K562 (cell line): ENCODE results near the gene NDUFAF5. TPM values are rescaled to one million over a fixed set of nuclear protein-coding genes. Genes with fewer than 3 reads are reported as not detected.

Experiments used
- ATAC-seq: fragments of 200-7000 bp; cut with Tn5 transposase; 3 replicates; pipeline ENCODE4 v1.9.1; 2020; ENCODE audit warnings: moderate library complexity
- BruUV-seq: library from RNA; stranded (reverse); fragments of 400-500 nt; replicated peaks from 2 replicates; lab custom pipeline; 2021; lab: Mats Ljungman, UMichigan
- CTCF ChIA-PET: fragments of 300-600 bp; formaldehyde crosslinking; extraction: SDS; loops from one replicate; lab custom pipeline; 2021; ENCODE audit warnings: low intra/inter-chr PET ratio; lab: Yijun Ruan, JAX
- POLR2A ChIA-PET: fragments of 300-600, 350-650 bp; sonication (Branson Sonifier 250); formaldehyde crosslinking; extraction: SDS; loops from one replicate; lab custom pipeline; 2021; ENCODE audit warnings: antibody characterized with exemption, inconsistent platforms; lab: Yijun Ruan, JAX
- DNase-seq, 4 experiments: peaks; one replicate each; pipeline versions ENCODE4 v3.0.0 to v3.0.0-alpha.2; 2011 to 2018; ENCODE audit warnings: low spot score in 3 of 4, mixed read lengths in 3 of 4; ENCODE audit errors: extremely low read depth in 1 of 4
- FAIRE-seq: peaks from 2 replicates; lab custom pipeline; 2011; peaks lifted over from hg19 to GRCh38; lab: Jason Lieb, UNC
- H2AFZ ChIP-seq: 2 replicates; pipeline ENCODE4 v1.6.0; 2011; ENCODE audit warnings: low read depth, low read length, control low read depth, inconsistent platforms
- H3K27ac ChIP-seq: fragments of 200-600 bp; 3 replicates; pipeline ENCODE4 v1.8.0; 2011; ENCODE audit warnings: low read depth, mild to moderate bottlenecking, control low read depth, inconsistent platforms, low read length, moderate library complexity, mixed read lengths; ENCODE audit errors: extremely low read depth
- H3K27me3 ChIP-seq, 2 experiments: fragments of 300-600 bp in 1 of 2; 2 replicates in 1 of 2; 3 replicates in 1 of 2; pipeline versions ENCODE4 v1.6.0 to v1.8.0; 2011; ENCODE audit warnings: inconsistent platforms in 2 of 2, low read length in 2 of 2, mild to moderate bottlenecking in 1 of 2, mixed read lengths in 1 of 2, moderate library complexity in 1 of 2; ENCODE audit not compliant: control insufficient read depth in 2 of 2, insufficient read depth in 2 of 2
- H3K36me3 ChIP-seq: fragments of 300-600 bp; 3 replicates; pipeline ENCODE4 v1.8.0; 2011; ENCODE audit warnings: mild to moderate bottlenecking, low read length, inconsistent platforms; ENCODE audit not compliant: control insufficient read depth, insufficient read depth
- H3K4me1 ChIP-seq, 2 experiments: fragments of 200-600 bp in 1 of 2; replicated peaks in 1 of 2; 2 replicates in 1 of 2; 3 replicates in 1 of 2; pipeline versions ENCODE4 v1.5.1 to v1.8.0; 2011; ENCODE audit warnings: inconsistent platforms in 2 of 2, low read length in 2 of 2, mild to moderate bottlenecking in 1 of 2, mixed read lengths in 1 of 2, moderate library complexity in 1 of 2; ENCODE audit not compliant: control insufficient read depth in 2 of 2, insufficient read depth in 2 of 2
- H3K4me2 ChIP-seq: 2 replicates; pipeline ENCODE4 v1.6.1; 2011; ENCODE audit warnings: low read length, control low read depth, inconsistent platforms, mixed read lengths; ENCODE audit not compliant: insufficient read depth
- H3K4me3 ChIP-seq: fragments of 200-600 bp; sonication (generic), shearing (Covaris generic); 2 replicates; pipeline ENCODE4 v1.5.1; 2016; ENCODE audit warnings: control low read depth, inconsistent platforms
- H3K79me2 ChIP-seq: fragments of 200-600 bp; 3 replicates; pipeline ENCODE4 v1.8.0; 2011; ENCODE audit warnings: low read length, inconsistent platforms; ENCODE audit not compliant: control insufficient read depth, insufficient read depth
- H3K9ac ChIP-seq, 2 experiments: 2 replicates each; pipeline versions ENCODE4 v1.6.0 to v1.6.1; 2011; ENCODE audit warnings: low read depth in 2 of 2, low read length in 2 of 2, control low read depth in 1 of 2, inconsistent platforms in 1 of 2, mild to moderate bottlenecking in 1 of 2, mixed read lengths in 1 of 2; ENCODE audit not compliant: insufficient read depth in 1 of 2
- H3K9me1 ChIP-seq: one replicate; pipeline ENCODE4 v1.6.0; 2011; ENCODE audit warnings: inconsistent platforms, mild to moderate bottlenecking, low read length, moderate library complexity; ENCODE audit not compliant: control insufficient read depth, insufficient read depth
- H3K9me3 ChIP-seq: replicated peaks from 2 replicates; pipeline ENCODE4 v1.5.1; 2011; ENCODE audit warnings: low read depth, low read length, inconsistent platforms; ENCODE audit not compliant: control insufficient read depth, insufficient read depth
- H4K20me1 ChIP-seq: replicated peaks from 2 replicates; pipeline ENCODE4 v1.6.1; 2011; ENCODE audit warnings: low read length, inconsistent platforms, mixed read lengths; ENCODE audit not compliant: control insufficient read depth, insufficient read depth
- FIP1L1 ChIP-seq: fragments of 200-400 bp; formaldehyde crosslinking; IDR thresholded peaks from 2 replicates; pipeline ENCODE4 v1.6.1; 2018; ENCODE audit warnings: mild to moderate bottlenecking, low read depth, low read length; ENCODE audit not compliant: poor library complexity, severe bottlenecking
- HDGF ChIP-seq: fragments of 450-650 bp; IDR thresholded peaks from 2 replicates; pipeline ENCODE4 v1.6.1; 2016
- PURB ChIP-seq: sonication (generic); formaldehyde crosslinking; IDR thresholded peaks from 2 replicates; pipeline ENCODE4 v1.9.0; 2021; ENCODE audit warnings: low read depth, mild to moderate bottlenecking, missing genetic modification reagents
- RAD21 ChIP-seq, 2 experiments: fragments of 250-450 bp in 1 of 2; fragments of 450-650 bp in 1 of 2; sonication (Bioruptor Pico) in 1 of 2; formaldehyde crosslinking in 1 of 2; IDR thresholded peaks in 1 of 2; conservative IDR thresholded peaks in 1 of 2; 2 replicates each; pipeline versions ENCODE4 v1.4.0 to v1.8.0; 2020 to 2022; ENCODE audit warnings: mild to moderate bottlenecking in 2 of 2, moderate library complexity in 1 of 2
- RBM17 ChIP-seq: fragments of 200-400 bp; formaldehyde crosslinking; IDR thresholded peaks from 2 replicates; pipeline ENCODE4 v1.6.1; 2017; ENCODE audit warnings: low read depth, mild to moderate bottlenecking, low read length, borderline replicate concordance
- RCOR1 ChIP-seq, 2 experiments: IDR thresholded peaks; 2 replicates each; pipeline ENCODE4 v1.6.1; 2012; ENCODE audit warnings: low read depth in 2 of 2, low read length in 2 of 2, borderline replicate concordance in 1 of 2, improper control_type of control experiment in 1 of 2
- TCFL5 ChIP-seq: fragments of 250-450 bp; sonication (Bioruptor Pico); conservative IDR thresholded peaks from 2 replicates; pipeline ENCODE4 v1.6.1; 2021; ENCODE audit warnings: mild to moderate bottlenecking, moderate library complexity, matching md5 sums
- ZKSCAN1 ChIP-seq: fragments of 150-350 bp; IDR thresholded peaks from 2 replicates; pipeline ENCODE4 v1.6.1; 2016; ENCODE audit warnings: low read depth, low read length
- ZNF282 ChIP-seq: sonication (generic); formaldehyde crosslinking; IDR thresholded peaks from 2 replicates; pipeline ENCODE4 v1.8.1; 2023; ENCODE audit warnings: missing genetic modification reagents
- WGBS: fragments of 100-300 bp; shearing (Covaris generic); methylation state at CpG from one replicate; pipeline ENCODE4 v1.1.6; 2016; ENCODE audit warnings: low coverage, mixed read lengths; ENCODE audit not compliant: insufficient coverage; ENCODE audit errors: missing lambda C conversion rate; 5-methylcytosine and 5-hydroxymethylcytosine counted together
- in situ Hi-C: fragments of 300-500 bp; cut with MboI; formaldehyde crosslinking; loops from 4 replicates; pipeline ENCODE4 v1.15.0; 2018; ENCODE audit warnings: inconsistent platforms, mixed read lengths
- intact Hi-C: fragments of 100-400 bp; cut with micrococcal nuclease; formaldehyde crosslinking; loops from 2 replicates; pipeline ENCODE4 v1.14.2; 2022
- polyA plus RNA-seq, 8 experiments: library from polyadenylated mRNA; depleted of rRNA in 4 of 8; stranded (reverse) in 5 of 8; unstranded in 3 of 8; fragments of >200 nt; fragmentation: Nextera tagmentation in 2 of 8; fragmentation: Illumina TruSeq in 1 of 8; extraction: Ambion mirVana in 2 of 8; extraction: Trizol in 1 of 8; gene quantifications; 2 replicates each; pipeline versions ENCODE4 v1.2.1 to v1.2.3, GENCODE V29; 2011 to 2014; ENCODE audit warnings: inconsistent platforms in 1 of 8, missing spikeins in 1 of 8
- total RNA-seq, 7 experiments: library from RNA; depleted of rRNA in 6 of 7; stranded (reverse); fragments of >200 nt in 6 of 7; fragmentation: Illumina TruSeq in 2 of 7; extraction: Trizol in 2 of 7; gene quantifications; 2 replicates each; pipeline versions ENCODE4 v1.2.1 to v1.2.3, GENCODE V29; 2011 to 2021; ENCODE audit warnings: low replicate concordance in 1 of 7
- TF ChIP-seq, protein P1 (sequence below), 2 experiments: fragments of 450-650 bp; IDR thresholded peaks; 2 replicates each; pipeline ENCODE4 v1.6.1; 2016; ENCODE audit warnings: mild to moderate bottlenecking in 2 of 2, borderline replicate concordance in 1 of 2, low read depth in 1 of 2, moderate library complexity in 1 of 2

Gene NDUFAF5
- total and polyA plus RNA-seq, 9 of the 15 experiments (the other 6 are each of a cell fraction or from before 2014, with no cell fraction given) = 17.2 to 33.1 (median 27.3) TPM

DNA sequence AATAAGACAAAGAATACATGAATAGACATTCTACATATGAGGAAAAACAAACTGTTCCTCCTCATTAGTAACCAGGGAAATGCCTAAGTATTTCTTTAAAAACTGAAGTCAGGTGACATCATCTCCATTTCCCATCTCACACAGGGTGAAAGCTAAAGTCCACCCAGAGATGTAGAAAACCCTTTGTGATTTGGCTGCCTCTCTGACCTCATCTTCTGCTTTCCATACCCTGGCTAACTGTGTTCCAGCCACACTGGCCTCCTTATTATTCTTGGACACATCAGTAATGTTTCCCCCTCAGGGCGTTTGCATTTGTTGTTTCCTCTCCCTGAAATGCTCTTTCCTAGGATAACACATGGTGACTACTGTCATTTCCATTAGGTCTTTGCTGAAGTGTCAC lies 40.5 kb upstream of the NDUFAF5 start (continued):
- no peak for TF ChIP-seq FIP1L1
- TF ChIP-seq ZNF282 (CRISPR knock-in tag) = no peak
- no peak for TF ChIP-seq HDGF
- no peak for TF ChIP-seq PURB (CRISPR knock-in tag)

DNA sequence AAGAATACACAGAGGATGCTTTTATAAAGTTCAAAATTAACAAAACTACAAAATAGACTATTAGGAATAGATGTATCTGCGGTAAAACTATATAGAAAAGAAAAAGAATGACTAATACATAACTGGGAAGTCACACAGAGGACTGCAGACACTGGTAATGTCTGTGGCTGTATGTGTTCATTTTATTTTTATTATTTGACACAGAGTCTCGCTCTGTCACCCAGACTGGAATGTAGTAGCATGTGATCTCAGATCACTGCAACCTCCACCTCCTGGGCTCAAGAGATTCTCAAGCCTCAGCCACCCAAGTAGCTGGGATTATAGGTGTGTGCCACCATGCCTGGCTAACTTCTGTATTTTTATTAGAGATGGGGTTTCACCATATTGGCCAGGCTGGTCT lies 39.0 kb upstream of the NDUFAF5 start:
- H3K27me3 ChIP-seq = no peaks in the 10 kb centered on the region
- POLR2A ChIA-PET = no interaction called here
- CTCF ChIA-PET = no interaction called here
- ATAC-seq = no peak
- no peaks in the 10 kb centered on the region; a peak in 1 of 5 replicates for H3K4me1 ChIP-seq
- no TSS peak for BruUV-seq
- no peak for DNase-seq
- in situ Hi-C loops (no loop called here), intact Hi-C loops (no loop called here)
- no peak overlapping the region for H3K27ac ChIP-seq
- H3K9me1 ChIP-seq = no peaks in the 10 kb centered on the region
- no peak overlapping the region for H3K4me3 ChIP-seq
- H4K20me1 ChIP-seq = no peaks in the 10 kb centered on the region
- no peaks in the 10 kb centered on the region for H3K9me3 ChIP-seq
- no peak overlapping the region for H3K4me2 ChIP-seq
- H3K79me2 ChIP-seq = no peaks in the 10 kb centered on the region; the same call in 2 of the 3 replicates
- no peak overlapping the region for H3K9ac ChIP-seq
- 94% methylated on average over 2 of the region's 2 CpGs for WGBS
- H2AFZ ChIP-seq = no peak overlapping the region
- peaks cover 42% of the 10 kb centered on the region; the same call in 1 of the 3 replicates for H3K36me3 ChIP-seq
- FAIRE-seq = no peak
- TF ChIP-seq TCFL5 (CRISPR knock-in tag) (no peak), ZKSCAN1 (no peak), RCOR1 (IDR thresholded peaks at IDR 0.05; ENCODE audit: borderline replicate concordance in 1 of 2, low read depth in 2 of 2, low read length in 2 of 2) (no peak), RBM17 (no peak), RAD21 (CRISPR knock-in tag; conservative IDR thresholded peaks at IDR 0.05 in 1 of 2, IDR thresholded peaks at IDR 0.05 in 1 of 2) (no peak)
- TF ChIP-seq, protein P1, sequence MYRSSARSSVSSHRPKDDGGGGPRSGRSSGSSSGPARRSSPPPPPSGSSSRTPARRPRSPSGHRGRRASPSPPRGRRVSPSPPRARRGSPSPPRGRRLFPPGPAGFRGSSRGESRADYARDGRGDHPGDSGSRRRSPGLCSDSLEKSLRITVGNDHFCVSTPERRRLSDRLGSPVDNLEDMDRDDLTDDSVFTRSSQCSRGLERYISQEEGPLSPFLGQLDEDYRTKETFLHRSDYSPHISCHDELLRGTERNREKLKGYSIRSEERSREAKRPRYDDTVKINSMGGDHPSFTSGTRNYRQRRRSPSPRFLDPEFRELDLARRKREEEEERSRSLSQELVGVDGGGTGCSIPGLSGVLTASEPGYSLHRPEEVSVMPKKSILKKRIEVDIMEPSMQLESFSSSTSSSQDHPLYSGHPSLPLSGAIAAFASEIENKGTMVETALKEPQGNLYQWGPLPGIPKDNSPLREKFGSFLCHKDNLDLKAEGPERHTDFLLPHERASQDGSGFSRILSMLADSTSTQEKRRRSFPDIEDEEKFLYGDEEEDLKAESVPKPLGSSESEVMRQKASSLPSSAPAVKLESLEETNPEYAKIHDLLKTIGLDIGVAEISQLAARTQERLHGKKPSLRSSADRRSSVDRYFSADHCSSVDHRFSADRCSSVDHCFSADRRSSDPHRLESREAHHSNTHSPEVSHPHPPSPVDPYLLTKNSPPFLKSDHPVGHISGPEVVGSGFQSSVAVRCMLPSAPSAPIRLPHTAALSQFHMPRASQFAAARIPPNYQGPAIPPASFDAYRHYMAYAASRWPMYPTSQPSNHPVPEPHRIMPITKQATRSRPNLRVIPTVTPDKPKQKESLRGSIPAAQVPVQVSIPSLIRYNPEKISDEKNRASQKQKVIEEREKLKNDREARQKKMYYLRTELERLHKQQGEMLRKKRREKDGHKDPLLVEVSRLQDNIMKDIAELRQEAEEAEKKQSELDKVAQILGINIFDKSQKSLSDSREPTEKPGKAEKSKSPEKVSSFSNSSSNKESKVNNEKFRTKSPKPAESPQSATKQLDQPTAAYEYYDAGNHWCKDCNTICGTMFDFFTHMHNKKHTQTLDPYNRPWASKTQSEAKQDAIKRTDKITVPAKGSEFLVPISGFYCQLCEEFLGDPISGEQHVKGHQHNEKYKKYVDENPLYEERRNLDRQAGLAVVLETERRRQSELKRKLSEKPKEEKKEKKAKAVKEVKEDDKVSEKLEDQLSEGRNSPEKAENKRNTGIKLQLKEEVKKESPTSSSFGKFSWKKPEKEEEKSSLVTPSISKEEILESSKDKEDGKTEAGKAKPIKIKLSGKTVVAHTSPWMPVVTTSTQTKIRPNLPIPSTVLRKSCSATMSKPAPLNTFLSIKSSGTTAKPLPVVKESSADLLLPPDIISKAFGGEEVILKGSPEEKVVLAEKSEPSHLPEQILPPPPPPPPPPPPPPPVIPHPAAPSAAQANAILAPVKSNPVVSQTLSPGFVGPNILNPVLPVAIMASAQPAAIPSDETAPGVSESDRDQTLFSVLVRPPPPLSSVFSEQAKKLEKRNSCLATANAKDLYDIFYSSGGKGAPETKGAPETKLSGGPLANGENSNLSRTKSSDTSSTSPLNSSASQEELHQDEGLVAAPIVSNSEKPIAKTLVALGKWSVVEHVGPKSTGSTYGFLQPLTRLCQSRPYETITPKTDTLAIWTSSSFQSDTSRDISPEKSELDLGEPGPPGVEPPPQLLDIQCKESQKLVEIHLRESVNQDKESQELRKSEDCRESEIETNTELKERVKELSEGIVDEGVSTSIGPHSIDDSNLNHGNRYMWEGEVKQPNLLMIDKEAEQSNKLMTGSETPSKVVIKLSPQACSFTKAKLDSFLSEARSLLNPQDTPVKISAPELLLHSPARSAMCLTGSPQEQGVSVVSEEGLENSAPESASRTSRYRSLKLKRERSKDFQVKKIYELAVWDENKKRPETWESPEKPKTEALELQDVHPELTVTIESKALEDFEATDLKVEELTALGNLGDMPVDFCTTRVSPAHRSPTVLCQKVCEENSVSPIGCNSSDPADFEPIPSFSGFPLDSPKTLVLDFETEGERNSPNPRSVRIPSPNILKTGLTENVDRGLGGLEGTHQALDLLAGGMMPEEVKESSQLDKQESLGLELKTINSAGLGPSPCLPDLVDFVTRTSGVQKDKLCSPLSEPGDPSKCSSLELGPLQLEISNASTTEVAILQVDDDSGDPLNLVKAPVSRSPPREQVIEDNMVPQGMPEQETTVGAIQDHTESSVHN (IDR thresholded peaks at IDR 0.05; ENCODE audit: borderline replicate concordance in 1 of 2, low read depth in 1 of 2) = no peak
